Measurements from ENCODE around the gene PTPN7. TPM values are rescaled to one million over a fixed set of nuclear protein-coding genes. Genes with fewer than 3 reads are reported as not detected.

The PTPN7 gene
- total RNA-seq, 1 donor from 2014 or later = 0.75 TPM

- Histone ChIP-seq H3K36me3 (ENCODE audit: insufficient read depth, low read length) (no peaks in the 10 kb centered on the region), H3K4me3 (ENCODE audit: insufficient read depth, low read depth, low read length) (no peak overlapping the region), H3K27me3 (ENCODE audit: insufficient read depth, low read length) (peaks cover 2% of the 10 kb centered on the region), H4K20me1 (ENCODE audit: insufficient read depth, low read length) (no peaks in the 10 kb centered on the region), H2AFZ (ENCODE audit: low read depth, low read length) (no peak overlapping the region), H3K9ac (ENCODE audit: low read length) (no peak overlapping the region), H3K9me3 (ENCODE audit: insufficient read depth, low read depth, low read length) (no peaks in the 10 kb centered on the region), H3K27ac (ENCODE audit: low read depth, low read length) (no peak overlapping the region), H3K4me1 (ENCODE audit: insufficient read depth, low read length) (peaks cover 6% of the 10 kb centered on the region), H3K79me2 (ENCODE audit: insufficient read depth, low read length) (no peaks in the 10 kb centered on the region), H3K4me2 (ENCODE audit: low read length) (no peak overlapping the region)
- no peak overlapping the region for H3K27ac Mint-ChIP-seq (ENCODE audit: unreplicated experiment)
- TF ChIP-seq EZH2 (IDR thresholded peaks at IDR 0.05; ENCODE audit: insufficient read depth, low read length) (no peak), CTCF (IDR thresholded peaks at IDR 0.05; ENCODE audit: insufficient read depth, low read depth, low read length) (no peak)
- peaks cover 3% of the 10 kb centered on the region for H3K9me3 Mint-ChIP-seq (ENCODE audit: unreplicated experiment)
- peaks cover 23% of the 10 kb centered on the region for H3K4me1 Mint-ChIP-seq (ENCODE audit: low read depth, unreplicated experiment)
- H3K36me3 Mint-ChIP-seq (ENCODE audit: low read depth, unreplicated experiment) = no peaks in the 10 kb centered on the region
- no peak overlapping the region for H3K4me3 Mint-ChIP-seq (ENCODE audit: unreplicated experiment)
- no peak for DNase-seq (ENCODE audit: low read depth)
- no peak for FAIRE-seq
- H3K27me3 Mint-ChIP-seq (ENCODE audit: low read depth, unreplicated experiment) = peaks cover 9% of the 10 kb centered on the region
Measured at GRCh38 chr1:202155478-202156021, 4.9 kb downstream of the PTPN7 start.

- Histone ChIP-seq H3K9me3 (ENCODE audit: insufficient read depth, low read depth, low read length) (no peaks in the 10 kb centered on the region), H3K9ac (ENCODE audit: low read length) (no peak overlapping the region), H2AFZ (ENCODE audit: low read depth, low read length) (no peak overlapping the region), H3K27ac (ENCODE audit: low read depth, low read length) (no peak overlapping the region), H3K36me3 (ENCODE audit: insufficient read depth, low read length) (no peaks in the 10 kb centered on the region), H3K79me2 (ENCODE audit: insufficient read depth, low read length) (no peaks in the 10 kb centered on the region), H4K20me1 (ENCODE audit: insufficient read depth, low read length) (no peaks in the 10 kb centered on the region), H3K4me3 (ENCODE audit: insufficient read depth, low read depth, low read length) (no peak overlapping the region), H3K4me2 (ENCODE audit: low read length) (no peak overlapping the region), H3K27me3 (ENCODE audit: insufficient read depth, low read length) (peaks cover 2% of the 10 kb centered on the region), H3K4me1 (ENCODE audit: insufficient read depth, low read length) (peaks cover 5% of the 10 kb centered on the region)
- Mint-ChIP-seq H3K36me3 (ENCODE audit: low read depth, unreplicated experiment) (no peaks in the 10 kb centered on the region), H3K27ac (ENCODE audit: unreplicated experiment) (peak overlapping the region; percentile 79), H3K4me1 (ENCODE audit: low read depth, unreplicated experiment) (peaks cover 20% of the 10 kb centered on the region), H3K27me3 (ENCODE audit: low read depth, unreplicated experiment) (peaks cover 9% of the 10 kb centered on the region), H3K9me3 (ENCODE audit: unreplicated experiment) (peaks cover 3% of the 10 kb centered on the region), H3K4me3 (ENCODE audit: unreplicated experiment) (no peak overlapping the region)
- FAIRE-seq (no peak), DNase-seq (ENCODE audit: low read depth) (peak; percentile 49)
- TF ChIP-seq EZH2 (IDR thresholded peaks at IDR 0.05; ENCODE audit: insufficient read depth, low read length) (no peak), CTCF (IDR thresholded peaks at IDR 0.05; ENCODE audit: insufficient read depth, low read depth, low read length) (peak; percentile 40)
Measured at GRCh38 chr1:202154766-202155477, 5.5 kb downstream of the PTPN7 start.
